HCT116 (cell line): ENCODE measurements around the gene OSCP1. TPM values are rescaled to one million over a fixed set of nuclear protein-coding genes. Genes with fewer than 3 reads are reported as not detected.

Experiments
- total RNA-seq: library from RNA; stranded (reverse); gene quantifications from one replicate; pipeline ENCODE4 v1.2.1, GENCODE V29; 2021; ENCODE audit not compliant: unreplicated experiment

The OSCP1 gene
- total RNA-seq, 1 experiment from 2014 or later, result 4.1 TPM

Other genes starting within 250 kb of the OSCP1 start
- 144 TPM for gene THRAP3, start 226.0 kb downstream of the OSCP1 start, total RNA-seq
- 9.3 TPM for gene SH3D21, start 144.1 kb downstream of the OSCP1 start, total RNA-seq
- gene EVA1B, start 126.8 kb downstream of the OSCP1 start, total RNA-seq, result 25.1 TPM
- 33.9 TPM for gene STK40, start 64.5 kb downstream of the OSCP1 start, total RNA-seq
- 49.5 TPM for gene LSM10, start 52.5 kb downstream of the OSCP1 start, total RNA-seq
- gene MRPS15, start 13.9 kb upstream of the OSCP1 start, total RNA-seq, result 98.7 TPM
- 0.32 TPM for gene CSF3R, start 32.5 kb upstream of the OSCP1 start, total RNA-seq